Epithelial cell of prostate (primary cell): Measurements from ENCODE around the gene COMMD7.

Source experiments
- DNase-seq: peaks from one replicate; pipeline ENCODE4 v3.0.0-alpha.2; 2011; ENCODE audit warnings: low read depth, low spot score
- H3K27ac ChIP-seq: fragments of 450-650 bp; 2 replicates; pipeline ENCODE4 v1.5.1; 2017; ENCODE audit warnings: mild to moderate bottlenecking

COMMD7 gene

GRCh38 chr20:32682508-32682987, 60.7 kb downstream of the COMMD7 start:
- no peak overlapping the region for H3K27ac ChIP-seq
- DNase-seq: no peak

- peak; percentile 24 for DNase-seq
- no peak overlapping the region for H3K27ac ChIP-seq
These were observed 61.8 kb downstream of the COMMD7 start for GRCh38 chr20:32681175-32682084.

GRCh38 chr20:32680544-32681174, 62.6 kb downstream of the COMMD7 start:
- H3K27ac ChIP-seq: no peak overlapping the region
- no peak for DNase-seq

GRCh38 chr20:32678948-32679347, 64.3 kb downstream of the COMMD7 start:
- no peak for DNase-seq

GRCh38 chr20:32675223-32675975, 67.9 kb downstream of the COMMD7 start:
- H3K27ac ChIP-seq: no peak overlapping the region
- no peak for DNase-seq

More at GRCh38 chr20:32678948-32679347, 64.3 kb downstream of the COMMD7 start:
- no peak overlapping the region for H3K27ac ChIP-seq

GRCh38 chr20:32674362-32674789, 68.9 kb downstream of the COMMD7 start:
- no peak overlapping the region for H3K27ac ChIP-seq
- no peak for DNase-seq

- DNase-seq: no peak
- no peak overlapping the region for H3K27ac ChIP-seq
These were observed 70.0 kb downstream of the COMMD7 start for GRCh38 chr20:32672982-32673851.

- no peak for DNase-seq
- H3K27ac ChIP-seq: no peak overlapping the region
These were observed 70.8 kb downstream of the COMMD7 start for GRCh38 chr20:32672394-32672981.

- DNase-seq: no peak
These were observed 72.4 kb downstream of the COMMD7 start for GRCh38 chr20:32670773-32671455.

GRCh38 chr20:32667027-32667426, 76.2 kb downstream of the COMMD7 start:
- H3K27ac ChIP-seq: no peak overlapping the region
- DNase-seq: no peak

More at GRCh38 chr20:32670773-32671455, 72.4 kb downstream of the COMMD7 start:
- no peak overlapping the region for H3K27ac ChIP-seq

- no peak overlapping the region for H3K27ac ChIP-seq
- no peak for DNase-seq
These were observed 78.5 kb downstream of the COMMD7 start for GRCh38 chr20:32664678-32665159.

GRCh38 chr20:32664012-32664677, 79.1 kb downstream of the COMMD7 start:
- H3K27ac ChIP-seq: no peak overlapping the region
- DNase-seq: no peak

GRCh38 chr20:32663335-32664011, 79.8 kb downstream of the COMMD7 start:
- DNase-seq: no peak
- no peak overlapping the region for H3K27ac ChIP-seq

- no peak for DNase-seq
- no peak overlapping the region for H3K27ac ChIP-seq
These were observed 81.3 kb downstream of the COMMD7 start for GRCh38 chr20:32661820-32662528.

- no peak for DNase-seq
- H3K27ac ChIP-seq: no peak overlapping the region
These were observed 82.6 kb downstream of the COMMD7 start for GRCh38 chr20:32660661-32661060.

GRCh38 chr20:32656827-32657226, 86.4 kb downstream of the COMMD7 start:
- no peak overlapping the region for H3K27ac ChIP-seq
- no peak for DNase-seq
